ENCODE data around the gene BAZ2B.

BAZ2B gene

GRCh38 chr2:159614534-159615366 is 1.6 kb downstream of the BAZ2B start:
- Histone ChIP-seq H3K9me3 (ENCODE audit: insufficient read depth, low read depth, low read length) (no peaks in the 10 kb centered on the region), H3K4me3 (ENCODE audit: low read length) (peak overlapping the region; percentile 93), H3K36me3 (ENCODE audit: insufficient read depth, low read length) (no peaks in the 10 kb centered on the region), H3K27me3 (ENCODE audit: insufficient read depth, low read length) (no peaks in the 10 kb centered on the region), H3K9ac (ENCODE audit: low read depth, low read length) (peak overlapping the region; percentile 97), H3K4me1 (ENCODE audit: insufficient read depth, low read length) (peaks cover 67% of the 10 kb centered on the region), H3K27ac (ENCODE audit: low read depth, low read length) (peak overlapping the region; percentile 98)
- 1% methylated on average over 15 of the region's 16 CpGs for WGBS

GRCh38 chr2:159613651-159614285 is 2.6 kb downstream of the BAZ2B start:
- peak overlapping the region; percentile 93 for H3K4me3 ChIP-seq (ENCODE audit: low read length)
- H3K4me1 ChIP-seq (ENCODE audit: insufficient read depth, low read length), result peaks cover 73% of the 10 kb centered on the region
- H3K27me3 ChIP-seq (ENCODE audit: insufficient read depth, low read length), result no peaks in the 10 kb centered on the region
- peak overlapping the region; percentile 97 for H3K9ac ChIP-seq (ENCODE audit: low read depth, low read length)
- no peaks in the 10 kb centered on the region for H3K9me3 ChIP-seq (ENCODE audit: insufficient read depth, low read depth, low read length)
- H3K27ac ChIP-seq (ENCODE audit: low read depth, low read length), result peak overlapping the region; percentile 98
- 0% methylated on average over 1 of the region's 1 CpG for WGBS
- no peaks in the 10 kb centered on the region for H3K36me3 ChIP-seq (ENCODE audit: insufficient read depth, low read length)

- no peaks in the 10 kb centered on the region for H3K9me3 ChIP-seq (ENCODE audit: insufficient read depth, low read depth, low read length)
- peak overlapping the region; percentile 97; the same call in 1 of the 2 replicates for H3K9ac ChIP-seq (ENCODE audit: low read depth, low read length)
- H3K27me3 ChIP-seq (ENCODE audit: insufficient read depth, low read length), result no peaks in the 10 kb centered on the region
- no peak overlapping the region; the same call in 1 of the 2 replicates for H3K27ac ChIP-seq (ENCODE audit: low read depth, low read length)
- no peaks in the 10 kb centered on the region for H3K36me3 ChIP-seq (ENCODE audit: insufficient read depth, low read length)
- no CpG with 5 or more reads among the region's 1 CpG for WGBS
- peaks cover 67% of the 10 kb centered on the region for H3K4me1 ChIP-seq (ENCODE audit: insufficient read depth, low read length)
- H3K4me3 ChIP-seq (ENCODE audit: low read length), result peak overlapping the region; percentile 93
Observed at GRCh38 chr2:159613091-159613490, 3.3 kb downstream of the BAZ2B start.

GRCh38 chr2:159612255-159612901 is 4.0 kb downstream of the BAZ2B start:
- H3K27ac ChIP-seq (ENCODE audit: low read depth, low read length), result peak overlapping the region; percentile 38
- 83% methylated on average over 1 of the region's 1 CpG for WGBS
- no peaks in the 10 kb centered on the region for H3K27me3 ChIP-seq (ENCODE audit: insufficient read depth, low read length)
- peaks cover 63% of the 10 kb centered on the region for H3K4me1 ChIP-seq (ENCODE audit: insufficient read depth, low read length)
- H3K9me3 ChIP-seq (ENCODE audit: insufficient read depth, low read depth, low read length), result no peaks in the 10 kb centered on the region
- peak overlapping the region; percentile 23 for H3K4me3 ChIP-seq (ENCODE audit: low read length)
- H3K9ac ChIP-seq (ENCODE audit: low read depth, low read length), result no peak overlapping the region
- H3K36me3 ChIP-seq (ENCODE audit: insufficient read depth, low read length), result no peaks in the 10 kb centered on the region

GRCh38 chr2:159609811-159610549 is 6.4 kb downstream of the BAZ2B start:
- Histone ChIP-seq H3K27me3 (ENCODE audit: insufficient read depth, low read length) (no peaks in the 10 kb centered on the region), H3K9me3 (ENCODE audit: insufficient read depth, low read depth, low read length) (no peaks in the 10 kb centered on the region), H3K27ac (ENCODE audit: low read depth, low read length) (0 out of 2 replicates have a peak overlapping the region, but pooled peaks have one; percentile 20), H3K4me3 (ENCODE audit: low read length) (peak overlapping the region; percentile 18; the same call in 1 of the 2 replicates), H3K9ac (ENCODE audit: low read depth, low read length) (no peak overlapping the region), H3K36me3 (ENCODE audit: insufficient read depth, low read length) (no peaks in the 10 kb centered on the region), H3K4me1 (ENCODE audit: insufficient read depth, low read length) (peaks cover 69% of the 10 kb centered on the region)
- WGBS, result 56% methylated on average over 3 of the region's 4 CpGs

GRCh38 chr2:159608723-159609308 is 7.5 kb downstream of the BAZ2B start:
- WGBS, result 96% methylated on average over 1 of the region's 1 CpG
- no peaks in the 10 kb centered on the region for H3K27me3 ChIP-seq (ENCODE audit: insufficient read depth, low read length)
- no peak overlapping the region for H3K27ac ChIP-seq (ENCODE audit: low read depth, low read length)
- no peak overlapping the region for H3K4me3 ChIP-seq (ENCODE audit: low read length)
- H3K9me3 ChIP-seq (ENCODE audit: insufficient read depth, low read depth, low read length), result no peaks in the 10 kb centered on the region
- peaks cover 67% of the 10 kb centered on the region for H3K4me1 ChIP-seq (ENCODE audit: insufficient read depth, low read length)
- no peak overlapping the region for H3K9ac ChIP-seq (ENCODE audit: low read depth, low read length)
- H3K36me3 ChIP-seq (ENCODE audit: insufficient read depth, low read length), result no peaks in the 10 kb centered on the region; the same call in 1 of the 2 replicates

- Histone ChIP-seq H3K27ac (ENCODE audit: low read depth, low read length) (no peak overlapping the region), H3K4me1 (ENCODE audit: insufficient read depth, low read length) (peaks cover 60% of the 10 kb centered on the region), H3K36me3 (ENCODE audit: insufficient read depth, low read length) (no peaks in the 10 kb centered on the region; the same call in 1 of the 2 replicates), H3K9ac (ENCODE audit: low read depth, low read length) (no peak overlapping the region), H3K27me3 (ENCODE audit: insufficient read depth, low read length) (no peaks in the 10 kb centered on the region), H3K9me3 (ENCODE audit: insufficient read depth, low read depth, low read length) (no peaks in the 10 kb centered on the region), H3K4me3 (ENCODE audit: low read length) (no peak overlapping the region)
- WGBS, result 95% methylated on average over 6 of the region's 6 CpGs
Observed at GRCh38 chr2:159608108-159608507, 8.2 kb downstream of the BAZ2B start.

- Histone ChIP-seq H3K9me3 (ENCODE audit: insufficient read depth, low read depth, low read length) (no peaks in the 10 kb centered on the region), H3K4me3 (ENCODE audit: low read length) (no peak overlapping the region), H3K27ac (ENCODE audit: low read depth, low read length) (no peak overlapping the region), H3K9ac (ENCODE audit: low read depth, low read length) (no peak overlapping the region), H3K4me1 (ENCODE audit: insufficient read depth, low read length) (peaks cover 42% of the 10 kb centered on the region), H3K27me3 (ENCODE audit: insufficient read depth, low read length) (no peaks in the 10 kb centered on the region), H3K36me3 (ENCODE audit: insufficient read depth, low read length) (no peaks in the 10 kb centered on the region; the same call in 1 of the 2 replicates)
- WGBS, result 89% methylated on average over 2 of the region's 2 CpGs
Observed at GRCh38 chr2:159606287-159606686, 10.1 kb downstream of the BAZ2B start.

- WGBS, result 62% methylated on average over 3 of the region's 3 CpGs
- no peak overlapping the region for H3K27ac ChIP-seq (ENCODE audit: low read depth, low read length)
- no peak overlapping the region for H3K4me3 ChIP-seq (ENCODE audit: low read length)
- H3K9me3 ChIP-seq (ENCODE audit: insufficient read depth, low read depth, low read length), result no peaks in the 10 kb centered on the region
- H3K27me3 ChIP-seq (ENCODE audit: insufficient read depth, low read length), result no peaks in the 10 kb centered on the region
- peaks cover 35% of the 10 kb centered on the region for H3K4me1 ChIP-seq (ENCODE audit: insufficient read depth, low read length)
- H3K9ac ChIP-seq (ENCODE audit: low read depth, low read length), result no peak overlapping the region
- no peaks in the 10 kb centered on the region; the same call in 1 of the 2 replicates for H3K36me3 ChIP-seq (ENCODE audit: insufficient read depth, low read length)
Observed at GRCh38 chr2:159605441-159606178, 10.7 kb downstream of the BAZ2B start.

- Histone ChIP-seq H3K9ac (ENCODE audit: low read depth, low read length) (no peak overlapping the region), H3K27me3 (ENCODE audit: insufficient read depth, low read length) (no peaks in the 10 kb centered on the region), H3K9me3 (ENCODE audit: insufficient read depth, low read depth, low read length) (no peaks in the 10 kb centered on the region), H3K4me1 (ENCODE audit: insufficient read depth, low read length) (peaks cover 21% of the 10 kb centered on the region), H3K36me3 (ENCODE audit: insufficient read depth, low read length) (no peaks in the 10 kb centered on the region; the same call in 1 of the 2 replicates), H3K27ac (ENCODE audit: low read depth, low read length) (no peak overlapping the region), H3K4me3 (ENCODE audit: low read length) (no peak overlapping the region)
- WGBS, result no CpG with 5 or more reads among the region's 2 CpGs
Observed at GRCh38 chr2:159604159-159604558, 12.2 kb downstream of the BAZ2B start.
